ENCODE data around the gene CRYGB. TPM values are rescaled to one million over a fixed set of nuclear protein-coding genes. Genes with fewer than 3 reads are reported as not detected.

The CRYGB gene, protein sequence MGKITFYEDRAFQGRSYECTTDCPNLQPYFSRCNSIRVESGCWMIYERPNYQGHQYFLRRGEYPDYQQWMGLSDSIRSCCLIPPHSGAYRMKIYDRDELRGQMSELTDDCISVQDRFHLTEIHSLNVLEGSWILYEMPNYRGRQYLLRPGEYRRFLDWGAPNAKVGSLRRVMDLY
- not detected in 2 replicates for total RNA-seq
- polyA plus RNA-seq: not detected in 2 replicates
- polyA plus RNA-seq (2012): not detected in 2 replicates
- polyA minus RNA-seq (ENCODE audit: low replicate concordance): not detected in 2 replicates

GRCh38 chr2:208146006-208146405 is at the start of gene CRYGB:
CRYGB (minus strand) TSS chr2:208146158; CDS start chr2:208146120, 38 bp downstream.
- DNase-seq (ENCODE audit: low read depth in 2 of 2): no peak
- Histone ChIP-seq H3K9ac (ENCODE audit: insufficient read depth, low read length) (no peak within 1 kb of the TSS), H3K4me3 (replicated peaks in 1 of 4; ENCODE audit: control extremely low read depth in 1 of 4, insufficient read depth in 1 of 4, low read depth in 3 of 4, low read length in 4 of 4) (no peak within 1 kb of the TSS), H2AFZ (ENCODE audit: low read length) (no peak within 1 kb of the TSS), H3K27ac (ENCODE audit: insufficient read depth, low read length) (no peak within 1 kb of the TSS), H3K27me3 (ENCODE audit: control insufficient read depth, insufficient read depth, low read length) (no peaks in the 10 kb centered on the region), H4K20me1 (ENCODE audit: control insufficient read depth, extremely low read depth, insufficient read depth, low read length) (no peaks in the 10 kb centered on the region), H3K9me3 (ENCODE audit: control insufficient read depth, insufficient read depth, low read depth, low read length) (no peaks in the 10 kb centered on the region), H3K4me2 (ENCODE audit: extremely low read depth, insufficient read depth, low read length) (no peak within 1 kb of the TSS), H3K4me1 (ENCODE audit: control insufficient read depth, extremely low read depth, insufficient read depth, low read length) (no peaks in the 10 kb centered on the region), H3K36me3 (ENCODE audit: control insufficient read depth, insufficient read depth, low read length) (no peaks in the 10 kb centered on the region), H3K79me2 (ENCODE audit: control insufficient read depth, insufficient read depth, low read length) (no peaks in the 10 kb centered on the region)
- TF ChIP-seq EZH2 (IDR thresholded peaks at IDR 0.05; ENCODE audit: low read length, missing control alignments): no peak
- no peak for TF ChIP-seq CTCF (conservative IDR thresholded peaks at IDR 0.05 in 1 of 2, IDR thresholded peaks at IDR 0.05 in 1 of 2; ENCODE audit: low read depth in 1 of 2, low read length in 2 of 2)

DNA sequence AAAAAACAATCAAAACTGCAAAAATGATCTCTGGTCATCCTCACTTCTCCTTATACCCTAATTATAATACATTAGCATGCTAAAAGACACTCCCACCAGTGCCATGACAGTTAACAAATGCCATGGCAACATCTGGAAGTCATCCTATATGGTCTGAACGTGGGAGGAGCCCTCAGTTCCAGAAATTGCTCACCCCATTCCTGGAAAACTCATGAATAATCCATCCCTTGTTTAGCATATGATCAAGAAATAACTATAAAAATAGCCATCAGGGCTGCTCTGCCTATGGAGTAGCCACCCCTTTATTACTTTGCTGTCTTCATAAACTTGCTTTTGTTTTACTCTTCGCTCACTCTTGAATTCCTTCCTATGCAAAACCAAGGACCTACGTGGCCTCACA is 49.6 kb upstream of the CRYGB start:
- no peak for DNase-seq (ENCODE audit: low read depth in 2 of 2)

More for the DNA sequence above, 49.6 kb upstream of the CRYGB start:
- Histone ChIP-seq H3K4me2 (ENCODE audit: extremely low read depth, insufficient read depth, low read length) (no peak overlapping the region), H2AFZ (ENCODE audit: low read length) (no peak overlapping the region), H3K9ac (ENCODE audit: insufficient read depth, low read length) (no peak overlapping the region), H3K9me3 (ENCODE audit: control insufficient read depth, insufficient read depth, low read depth, low read length) (no peaks in the 10 kb centered on the region), H3K36me3 (ENCODE audit: control insufficient read depth, insufficient read depth, low read length) (no peaks in the 10 kb centered on the region), H3K27me3 (ENCODE audit: control insufficient read depth, insufficient read depth, low read length) (no peaks in the 10 kb centered on the region), H4K20me1 (ENCODE audit: control insufficient read depth, extremely low read depth, insufficient read depth, low read length) (no peaks in the 10 kb centered on the region), H3K4me3 (replicated peaks in 1 of 4; ENCODE audit: control extremely low read depth in 1 of 4, insufficient read depth in 1 of 4, low read depth in 3 of 4, low read length in 4 of 4) (no peak overlapping the region), H3K27ac (ENCODE audit: insufficient read depth, low read length) (no peak overlapping the region), H3K4me1 (ENCODE audit: control insufficient read depth, extremely low read depth, insufficient read depth, low read length) (no peaks in the 10 kb centered on the region), H3K79me2 (ENCODE audit: control insufficient read depth, insufficient read depth, low read length) (no peaks in the 10 kb centered on the region)
- TF ChIP-seq CTCF (conservative IDR thresholded peaks at IDR 0.05 in 1 of 2, IDR thresholded peaks at IDR 0.05 in 1 of 2; ENCODE audit: low read depth in 1 of 2, low read length in 2 of 2) (no peak), EZH2 (IDR thresholded peaks at IDR 0.05; ENCODE audit: low read length, missing control alignments) (no peak)
